Activated CD4-positive, alpha-beta T cell treated with anti-CD3 and anti-CD28 coated beads, Interleukin-2, amount 50 U/mL, for 24 hours (primary cell): ENCODE results near the gene GNB1L.
"Not testable (repeated sequence)": the region's sequence is repeated elsewhere in the genome, so short reads cannot be mapped to it uniquely, and the experiment has no call there.

ENCODE experiments used
- DNase-seq, 2 donors: peaks; one replicate each; pipeline ENCODE4 v3.0.0-alpha.2; 2020; ENCODE audit warnings: low read depth in 1 of 2, low spot score in 1 of 2

Gene GNB1L

DNA sequence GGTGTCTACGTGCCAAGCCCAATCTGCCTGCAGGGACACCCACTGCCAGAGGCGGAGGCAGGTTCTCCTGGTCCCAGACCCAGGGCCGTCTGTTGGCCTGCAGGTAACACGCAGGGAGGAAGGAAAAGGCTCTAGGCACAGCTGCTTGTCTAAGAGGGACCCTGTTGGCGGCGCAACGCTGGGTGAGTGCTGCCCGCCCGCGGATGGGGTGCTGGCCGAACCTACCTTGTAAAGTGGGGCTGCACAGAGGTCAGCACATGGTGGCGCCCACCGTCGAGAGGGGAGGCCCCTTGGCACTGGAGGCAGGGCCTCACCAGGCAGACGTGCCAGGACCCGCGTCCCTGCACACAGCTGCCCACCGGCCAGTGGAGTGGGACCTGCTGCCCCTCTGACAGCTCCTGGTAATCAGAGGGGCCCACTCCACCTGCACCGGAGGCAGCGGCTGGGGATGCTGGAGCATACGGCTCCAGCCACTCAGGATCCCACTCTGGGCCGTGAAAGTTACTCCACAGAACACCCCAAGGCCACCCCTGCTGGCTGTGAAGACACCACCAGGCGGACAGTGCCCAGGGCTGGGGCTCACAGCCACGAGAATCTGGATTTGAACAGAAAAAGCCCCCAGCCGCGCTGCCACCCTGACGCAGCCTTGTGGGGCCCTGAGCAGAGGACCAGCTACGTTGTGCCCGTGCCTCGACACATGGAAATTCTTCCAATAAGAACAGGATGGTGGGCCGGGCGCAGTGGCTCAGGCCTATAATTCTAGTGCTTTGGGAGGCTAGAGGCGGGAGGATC is 70.1 kb downstream of the GNB1L start:
- no peak for DNase-seq

DNA sequence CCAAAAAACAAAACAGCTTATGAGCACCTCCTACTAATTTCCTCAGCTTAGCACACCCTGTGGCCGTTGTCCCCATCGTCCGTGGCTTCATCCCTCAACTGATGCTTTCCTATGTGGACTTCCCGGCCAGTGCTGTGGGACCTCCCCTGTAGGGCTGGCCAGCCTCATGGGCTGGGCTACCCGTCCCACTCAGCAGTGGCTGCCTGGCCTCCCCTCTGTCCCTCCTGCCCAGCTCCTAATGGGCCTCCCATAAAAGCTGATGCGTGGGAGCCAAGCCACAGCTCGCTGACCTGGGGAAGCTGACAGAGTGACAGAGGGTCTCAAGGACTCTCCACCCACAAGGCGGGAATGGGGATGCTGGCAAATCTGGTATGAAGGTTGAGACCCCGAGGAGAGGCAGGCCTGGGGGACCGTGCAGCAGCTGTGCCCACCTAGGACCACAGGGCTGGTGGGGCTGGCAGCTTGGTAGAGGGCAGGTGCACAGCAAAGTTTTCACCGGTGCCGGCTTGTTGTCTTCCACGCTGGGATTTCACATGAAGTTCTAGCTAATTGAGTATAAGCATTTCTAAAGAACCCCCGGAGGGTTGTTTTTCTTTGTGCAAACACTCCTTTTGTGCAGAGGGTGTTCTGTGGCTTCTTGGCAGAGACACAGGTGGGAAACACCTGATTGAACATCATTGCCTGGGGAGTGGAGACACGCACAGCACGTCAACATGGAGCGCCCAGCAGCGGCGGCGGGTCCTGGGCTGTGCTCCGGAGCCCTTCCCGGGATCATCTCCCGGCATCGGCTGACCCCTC is 70.9 kb downstream of the GNB1L start:
- DNase-seq = no peak

DNA sequence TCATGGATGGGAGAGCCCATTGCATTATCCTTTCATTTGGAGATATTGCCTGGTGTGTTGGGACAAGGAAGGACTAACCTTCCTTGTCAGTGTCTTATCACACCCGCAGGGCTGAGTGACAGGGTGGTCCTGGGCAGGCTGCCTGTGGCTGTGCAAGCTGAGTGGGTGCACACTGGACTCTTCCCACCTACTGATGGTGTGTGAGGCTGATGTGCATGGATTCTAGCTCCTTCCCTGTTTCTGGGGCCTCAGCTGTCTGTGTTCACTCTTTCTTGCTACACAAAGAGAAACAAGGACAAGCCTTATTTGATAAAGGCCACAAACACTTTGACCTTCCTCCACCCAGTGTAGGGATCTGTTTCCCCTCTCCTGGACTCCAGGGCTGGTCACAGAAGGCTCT is 72.1 kb downstream of the GNB1L start:
- DNase-seq = no peak

DNA sequence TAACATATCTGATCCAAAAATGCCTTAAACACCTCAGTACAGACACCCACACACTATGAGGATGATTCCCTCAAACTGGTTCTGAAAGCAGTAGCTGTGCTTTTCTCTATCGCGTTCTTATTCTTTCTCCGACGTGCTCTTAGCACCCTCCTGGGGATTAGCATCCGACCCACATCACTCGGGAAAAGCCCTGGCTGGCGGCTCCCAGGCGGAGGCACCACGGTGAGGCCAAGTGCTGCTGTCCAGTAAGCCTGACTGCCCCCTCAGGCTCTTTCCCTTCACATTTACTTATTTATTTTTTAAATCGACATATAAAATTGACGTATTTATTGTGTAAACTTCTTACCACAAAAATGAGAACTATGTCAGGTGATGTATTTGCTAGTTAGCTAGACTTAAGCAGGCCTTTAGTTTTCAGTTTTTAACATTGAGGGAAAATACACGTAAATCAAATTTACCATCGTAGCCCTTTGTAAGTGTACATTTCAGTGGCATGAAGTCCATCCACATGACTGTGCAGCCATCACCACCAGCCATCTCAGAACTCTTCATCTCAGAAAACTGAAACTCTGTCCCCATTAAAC is 74.9 kb downstream of the GNB1L start:
- no peak for DNase-seq

DNA sequence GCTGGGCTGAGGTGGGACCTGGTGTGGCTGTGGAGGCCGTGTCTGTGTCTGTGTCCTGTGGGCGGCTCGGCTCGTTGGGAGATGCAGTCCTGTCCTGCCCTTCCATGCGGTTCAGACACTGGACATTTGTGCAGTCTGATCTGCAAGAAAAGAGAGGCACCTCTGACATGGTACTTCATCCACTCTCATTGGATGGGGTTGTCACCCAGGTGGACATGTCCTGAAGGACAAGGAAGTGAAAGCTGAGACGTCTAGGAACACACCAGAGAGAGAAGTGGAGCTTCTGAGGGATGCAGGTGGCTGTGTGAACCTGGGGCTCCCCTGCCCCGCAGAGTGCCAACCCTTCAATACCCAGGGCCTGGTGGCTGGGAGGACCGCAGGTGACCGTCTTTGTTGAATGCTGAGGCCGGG is 75.7 kb downstream of the GNB1L start:
- DNase-seq = no peak

DNA sequence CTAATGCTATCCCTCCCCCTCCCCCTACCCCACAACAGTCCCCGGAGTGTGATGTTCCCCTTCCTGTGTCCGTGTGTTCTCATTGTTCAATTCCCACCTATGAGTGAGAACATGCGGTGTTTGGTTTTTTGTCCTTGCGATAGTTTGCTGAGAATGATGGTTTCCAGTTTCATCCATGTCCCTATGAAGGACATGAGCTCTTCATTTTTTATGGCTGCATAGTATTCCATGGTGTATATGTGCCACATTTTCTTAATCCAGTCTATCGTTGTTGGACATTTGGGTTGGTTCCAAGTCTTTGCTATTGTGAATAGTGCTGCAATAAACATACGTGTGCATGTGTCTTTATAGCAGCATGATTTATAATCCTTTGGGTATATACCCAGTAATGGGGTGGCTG is 77.5 kb downstream of the GNB1L start:
- DNase-seq = not testable (repeated sequence)

DNA sequence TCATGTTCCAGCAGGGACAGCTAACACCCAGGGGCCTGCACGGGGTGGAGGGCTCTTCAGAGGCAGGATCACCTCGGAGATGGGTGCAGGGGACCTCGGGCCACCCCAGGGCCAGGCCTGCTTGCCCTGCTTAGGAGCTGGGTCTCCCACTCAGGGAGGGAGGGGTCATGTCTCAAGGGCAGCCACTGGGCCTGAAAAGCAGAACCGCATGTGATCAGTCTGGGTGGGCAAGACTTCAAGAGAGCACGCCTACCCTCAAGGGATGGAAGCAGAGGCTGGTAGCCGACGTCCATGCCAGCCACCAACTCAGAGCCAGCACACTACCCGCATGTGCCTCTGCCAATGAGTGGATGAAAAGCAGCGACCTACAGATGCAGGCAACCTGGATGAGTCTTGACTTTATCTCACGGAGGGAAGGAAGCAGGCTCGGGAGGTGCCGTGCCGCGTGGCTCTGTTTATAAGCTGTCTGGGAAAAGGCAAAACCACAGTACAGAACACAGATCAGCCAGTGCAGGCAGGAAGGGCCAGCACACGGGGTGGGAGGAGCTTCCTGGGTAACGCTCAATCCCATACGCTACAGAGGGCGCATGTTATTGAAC is 78.1 kb downstream of the GNB1L start:
- no peak for DNase-seq

DNA sequence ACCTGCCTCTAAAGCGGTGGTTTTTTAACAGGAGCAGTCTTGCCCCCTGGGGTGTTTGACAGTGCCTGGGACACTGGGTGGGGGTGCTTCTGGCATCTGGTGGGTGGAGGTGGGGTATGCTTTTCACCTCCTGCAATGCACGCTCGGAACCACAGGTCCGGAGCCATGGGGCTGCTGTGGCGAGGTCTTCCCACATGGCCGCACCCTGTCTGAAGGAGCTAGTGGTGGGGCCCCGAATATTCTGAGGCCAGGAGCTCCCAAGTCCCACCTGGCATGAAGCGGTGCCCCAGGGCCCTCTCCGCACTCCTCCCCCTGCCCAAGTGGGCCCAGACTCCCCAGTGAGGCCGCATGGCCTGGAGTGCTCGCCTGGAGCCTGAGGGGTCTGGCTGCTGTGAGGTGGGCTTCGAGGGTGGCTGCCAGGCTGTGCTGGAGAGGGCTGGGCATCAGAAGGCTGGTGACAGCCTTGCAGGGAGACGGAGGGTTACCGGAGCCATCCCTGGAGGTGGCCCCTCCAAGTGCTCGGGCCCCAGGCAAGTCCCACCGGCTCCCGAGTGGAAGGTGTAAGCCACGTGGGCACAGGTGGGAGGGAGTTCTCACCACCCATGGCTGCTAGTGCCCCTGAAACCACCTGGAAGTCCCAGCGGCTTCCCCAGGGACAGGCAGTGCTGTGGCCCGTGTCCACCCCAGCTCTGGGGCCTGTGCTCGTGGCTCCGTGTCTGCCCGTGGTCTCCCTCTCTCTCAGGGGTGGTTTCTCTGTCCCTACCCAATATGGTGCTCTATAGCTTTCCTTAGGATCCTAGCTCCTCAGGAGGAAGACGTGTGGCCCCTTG is 79.0 kb downstream of the GNB1L start:
- DNase-seq = no peak

DNA sequence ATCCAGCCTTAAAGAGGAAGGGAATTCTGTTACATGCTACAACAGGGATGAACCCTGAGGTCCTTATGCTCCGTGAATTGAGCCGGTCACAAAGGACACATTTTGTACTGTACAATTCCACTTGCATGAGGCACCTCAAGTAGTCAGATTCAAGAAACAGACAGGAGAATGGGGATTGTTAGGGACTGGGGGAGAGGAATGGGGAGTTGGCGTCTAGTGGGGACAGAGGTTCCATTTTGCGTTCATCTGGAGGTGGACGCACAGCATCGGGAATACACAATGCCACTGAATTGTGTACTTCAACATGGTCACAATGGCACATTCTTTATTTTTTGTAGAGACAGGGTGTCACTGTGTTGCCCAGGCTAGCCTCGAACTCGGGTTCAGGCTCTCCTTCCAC is 80.0 kb downstream of the GNB1L start:
- no peak for DNase-seq

DNA sequence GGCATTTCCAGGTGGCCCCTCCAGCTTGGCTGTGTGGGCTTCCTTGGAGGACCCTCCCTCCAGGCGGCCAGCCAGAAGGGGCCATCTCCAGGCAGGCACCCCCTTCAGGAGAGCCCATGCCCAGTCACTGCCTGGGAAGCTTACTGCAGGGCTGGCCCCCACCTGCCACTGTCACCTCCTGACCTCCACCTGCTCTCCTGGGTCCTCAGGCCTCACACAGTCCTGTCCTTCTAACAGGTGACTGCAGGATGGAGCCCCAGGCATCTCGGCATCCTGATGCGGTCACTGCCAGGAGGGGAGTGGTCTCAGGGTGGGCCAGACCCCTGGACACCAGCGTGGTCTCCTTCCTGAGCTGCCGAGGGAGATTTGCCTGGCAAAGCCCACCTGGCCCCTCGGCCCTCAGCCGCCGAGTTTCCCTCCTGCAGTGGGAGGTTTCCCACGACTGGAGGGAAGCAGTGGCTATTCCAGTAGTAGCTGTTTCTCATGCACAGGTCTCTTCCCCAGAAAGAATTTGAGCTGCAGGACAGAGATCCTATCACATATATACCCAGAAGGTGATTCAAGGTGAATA is 81.1 kb downstream of the GNB1L start:
- no peak for DNase-seq

DNA sequence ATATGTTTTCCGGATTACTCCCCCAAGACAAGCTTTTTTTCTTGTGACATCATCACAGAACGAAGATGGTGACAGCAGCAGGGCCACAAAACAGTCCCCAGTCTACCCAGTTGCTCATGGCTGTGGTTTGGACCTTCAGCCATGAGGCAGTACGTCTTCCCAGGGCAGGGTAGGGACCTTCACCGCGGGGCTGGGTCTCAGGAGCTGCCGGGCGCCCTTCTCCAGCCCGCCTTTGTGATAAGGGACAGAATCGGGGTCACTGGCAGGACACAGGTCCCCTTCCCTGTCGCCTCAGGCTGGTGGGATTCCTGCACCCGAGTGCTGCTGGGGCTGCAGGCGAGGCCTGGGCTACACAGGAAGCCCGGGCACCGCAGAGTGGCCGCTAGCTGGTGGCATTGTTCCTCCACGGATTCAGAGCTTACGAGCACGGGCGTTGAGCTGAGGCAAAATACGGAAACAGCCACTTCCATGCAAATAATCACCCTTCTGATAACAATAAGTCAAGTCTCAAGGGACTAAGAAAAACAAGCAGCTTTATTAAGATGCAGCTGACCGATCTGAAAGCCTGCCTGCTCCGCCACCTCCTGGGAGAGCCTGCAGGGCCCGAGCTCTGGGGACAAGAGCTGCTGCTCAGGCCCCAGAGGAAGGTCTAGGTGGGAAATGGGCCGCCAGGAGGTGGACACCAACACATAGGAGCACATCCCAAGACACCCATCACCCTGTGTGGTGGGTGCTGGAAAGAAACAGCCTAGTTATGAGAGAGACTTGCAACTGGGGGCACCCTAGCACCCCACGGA is 81.8 kb downstream of the GNB1L start:
- no peak for DNase-seq

DNA sequence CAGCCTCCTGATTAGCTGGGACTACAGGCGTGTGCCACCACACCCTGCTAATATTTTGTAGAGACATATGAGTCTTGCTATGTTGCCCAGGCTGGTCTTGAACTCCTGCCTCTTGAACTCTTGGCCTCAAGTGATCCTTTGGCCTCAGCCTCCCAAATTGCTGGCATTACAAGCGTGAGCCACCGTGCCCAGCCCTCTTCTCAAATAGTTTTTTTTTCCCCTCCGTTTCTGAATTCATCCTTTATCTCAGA is 82.3 kb downstream of the GNB1L start:
- DNase-seq = no peak

DNA sequence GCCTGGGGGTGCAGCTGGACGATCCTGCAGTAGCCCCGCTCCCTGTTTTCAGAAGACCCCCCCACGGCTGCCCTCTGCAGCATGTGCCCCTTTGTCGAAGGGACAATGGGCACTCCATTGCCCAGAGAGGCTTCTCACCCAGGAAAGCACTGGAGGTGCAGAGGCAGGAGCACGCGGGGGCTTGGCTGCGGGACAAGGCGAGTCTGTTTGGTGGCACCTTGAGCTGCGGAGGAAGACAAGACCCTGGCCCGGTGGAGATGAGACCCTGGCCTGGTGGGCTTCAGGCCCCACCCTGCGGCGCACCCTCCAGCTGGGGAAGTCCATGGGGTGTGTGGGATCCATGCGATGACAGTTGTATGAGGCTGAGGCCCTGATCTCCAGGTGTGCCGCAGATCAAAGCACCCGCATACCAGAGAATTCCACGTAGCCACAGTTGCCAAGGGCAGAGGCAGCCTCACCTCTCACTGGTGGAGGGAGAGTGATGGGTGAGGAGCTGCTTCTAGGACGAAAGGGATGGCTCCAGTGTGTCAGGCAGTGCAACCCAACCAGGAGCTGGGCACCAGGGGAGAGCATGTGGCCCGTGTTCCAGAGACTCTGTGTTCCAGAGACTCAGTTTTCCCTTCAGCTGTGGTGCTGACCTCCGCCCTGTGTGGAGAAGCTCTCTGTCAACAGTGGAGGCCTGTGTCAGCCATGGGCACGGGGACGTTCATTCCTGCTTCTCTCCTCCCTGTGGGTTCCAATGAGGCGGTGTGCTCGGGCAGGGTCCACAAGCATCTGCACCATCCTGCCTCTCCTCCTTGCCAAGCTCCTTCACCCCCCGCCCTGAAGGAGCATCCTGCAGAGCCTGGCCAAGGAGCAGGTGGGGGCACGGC is 84.1 kb downstream of the GNB1L start:
- no peak for DNase-seq

DNA sequence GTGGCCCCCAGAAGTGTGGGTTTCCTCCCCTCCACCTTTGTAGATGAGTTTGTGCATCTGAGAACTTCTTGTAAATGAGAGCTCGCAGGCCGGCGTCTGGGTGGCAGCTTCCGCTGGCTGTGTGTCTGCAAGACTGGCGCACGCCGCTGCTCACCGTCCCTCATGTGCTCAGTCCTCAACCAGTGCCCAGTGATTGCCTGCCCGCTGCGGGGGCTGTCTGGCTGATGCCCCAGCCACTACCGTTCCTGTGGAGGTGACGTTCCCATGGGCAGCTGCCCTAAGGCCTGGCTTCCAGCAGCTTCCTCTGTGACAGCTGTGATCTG is 85.3 kb downstream of the GNB1L start:
- no peak for DNase-seq

DNA sequence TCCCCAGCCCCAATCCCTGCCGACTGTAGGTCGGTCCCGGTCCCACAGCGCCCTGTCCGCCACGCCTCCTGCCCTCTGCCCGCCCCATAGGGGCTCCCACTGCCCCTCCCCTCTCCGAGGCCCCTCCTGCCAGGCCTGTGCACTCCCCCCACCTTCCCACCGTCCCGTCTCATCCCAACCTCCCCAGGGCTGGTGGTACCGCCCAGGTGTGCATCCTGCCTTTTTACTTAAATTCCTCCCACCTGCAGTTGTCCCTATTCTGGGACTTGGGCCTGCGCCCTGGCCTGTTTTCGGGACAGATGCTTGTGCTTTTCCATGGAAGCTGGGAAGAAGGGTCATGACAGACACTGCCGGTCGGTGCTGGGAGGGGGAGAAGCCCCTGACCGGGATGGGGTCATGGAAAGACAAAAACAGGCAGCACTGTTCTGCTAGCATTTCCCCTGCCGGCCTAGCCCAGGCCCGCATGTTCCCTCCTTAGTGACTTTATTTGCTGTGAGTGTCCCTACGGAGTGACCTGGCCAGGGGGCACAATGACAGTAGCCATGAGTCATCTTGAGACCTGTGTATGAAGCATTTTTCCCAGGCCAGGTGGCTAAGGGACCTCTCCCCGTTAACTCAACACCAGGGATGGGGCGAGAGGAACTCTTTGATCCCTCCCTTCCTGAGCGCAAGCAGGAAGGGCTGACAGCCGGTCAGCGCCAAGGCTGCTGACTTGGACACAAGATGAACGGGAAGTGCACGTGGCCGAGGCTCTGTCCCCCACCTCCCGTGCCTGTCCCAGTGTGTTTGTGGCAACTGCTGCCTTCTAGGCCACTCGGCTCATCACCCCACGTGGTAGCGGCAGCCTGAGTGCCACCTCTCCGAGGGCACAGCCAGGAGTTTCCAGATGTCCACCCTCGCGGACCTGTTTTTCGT is 87.0 kb downstream of the GNB1L start:
- DNase-seq = no peak

DNA sequence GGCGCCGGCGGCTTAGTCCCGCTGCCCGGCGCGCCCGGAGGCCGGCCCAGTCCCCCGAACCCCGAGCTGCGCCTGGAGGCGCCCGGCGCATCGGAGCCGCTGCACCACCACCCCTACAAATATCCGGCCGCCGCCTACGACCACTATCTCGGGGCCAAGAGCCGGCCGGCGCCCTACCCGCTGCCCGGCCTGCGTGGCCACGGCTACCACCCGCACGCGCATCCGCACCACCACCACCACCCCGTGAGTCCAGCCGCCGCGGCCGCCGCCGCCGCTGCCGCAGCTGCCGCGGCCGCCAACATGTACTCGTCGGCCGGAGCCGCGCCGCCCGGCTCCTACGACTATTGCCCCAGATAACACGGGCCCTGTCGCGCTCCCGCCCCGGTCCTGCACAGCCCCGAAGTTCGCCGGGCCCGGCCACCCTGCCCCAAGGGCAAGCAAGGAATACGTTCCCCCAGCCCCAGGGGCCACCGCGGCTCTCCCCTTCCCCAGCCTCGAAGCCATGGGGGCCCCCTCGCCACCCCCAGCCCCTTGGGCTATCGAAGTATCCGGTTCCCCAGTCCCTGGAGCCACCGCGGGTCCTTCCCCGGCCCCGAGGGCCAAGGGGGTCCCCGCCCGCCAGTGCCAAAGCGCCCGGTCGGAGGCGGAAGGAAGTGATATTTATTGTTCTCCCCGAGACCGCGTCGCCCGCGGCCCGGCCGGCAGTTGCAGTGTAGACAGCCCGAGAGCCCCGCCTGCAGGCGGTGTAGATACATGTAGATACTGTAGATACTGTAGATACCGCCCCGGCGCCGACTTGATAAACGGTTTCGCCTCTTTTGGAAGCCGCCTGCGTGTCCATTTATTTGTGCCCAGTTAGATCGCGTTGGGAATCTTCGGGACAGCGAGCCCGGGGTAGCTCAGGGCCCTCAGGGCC is 87.9 kb downstream of the GNB1L start:
- no peak for DNase-seq

DNA sequence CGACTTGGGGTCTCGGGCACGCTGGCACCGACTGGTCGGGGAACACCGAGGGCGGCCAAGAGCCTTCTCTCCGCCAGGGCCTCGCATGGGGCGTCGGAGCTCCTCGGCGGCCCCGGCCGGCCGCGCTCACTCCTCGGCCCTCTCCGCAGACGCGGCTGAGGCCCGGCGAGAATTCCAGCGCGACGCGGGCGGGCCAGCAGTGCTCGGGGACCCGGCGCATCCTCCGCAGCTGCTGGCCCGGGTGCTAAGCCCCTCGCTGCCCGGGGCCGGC is 88.5 kb downstream of the GNB1L start:
- no peak for DNase-seq
